HepG2 (cell line): Measurements from ENCODE around the gene NR2F1-AS1. TPM values are rescaled to one million over a fixed set of nuclear protein-coding genes. Genes with fewer than 3 reads are reported as not detected.

ENCODE experiments used
- ATAC-seq: fragments of 200-7000 bp; cut with Tn5 transposase; 3 replicates; pipeline ENCODE4 v1.9.1; 2020; ENCODE audit warnings: mild to moderate bottlenecking, moderate library complexity
- BruUV-seq: library from RNA; stranded (reverse); fragments of 400-500 nt; replicated peaks from 2 replicates; lab custom pipeline; 2021; lab: Mats Ljungman, UMichigan
- CTCF ChIA-PET: fragments of 300-600 bp; formaldehyde crosslinking; extraction: SDS; loops from one replicate; lab custom pipeline; 2021; ENCODE audit warnings: low total read pairs, inconsistent platforms, low intra/inter-chr PET ratio; lab: Yijun Ruan, JAX
- POLR2A ChIA-PET: fragments of 350-600 bp; sonication (Branson Sonifier 250); formaldehyde crosslinking; loops from one replicate; lab custom pipeline; 2020; ENCODE audit warnings: antibody characterized with exemption, inconsistent platforms; lab: Yijun Ruan, JAX
- DNase-seq: peaks from one replicate; pipeline ENCODE4 v3.0.0-alpha.2; 2015; ENCODE audit warnings: low spot score
- FAIRE-seq: peaks from 3 replicates; lab custom pipeline; 2011; peaks lifted over from hg19 to GRCh38; lab: Jason Lieb, UNC
- H2AFZ ChIP-seq: one replicate; pipeline ENCODE4 v1.6.1; 2011; ENCODE audit warnings: low read length, inconsistent platforms
- H3K27ac ChIP-seq: fragments of 300-600 bp; 3 replicates; pipeline ENCODE4 v1.8.0; 2011; ENCODE audit warnings: mixed run types, mild to moderate bottlenecking, mixed read lengths, low read length, inconsistent platforms; ENCODE audit not compliant: insufficient read depth; ENCODE audit errors: extremely low read length
- H3K27me3 ChIP-seq, 2 experiments: fragments of 200-600 bp in 1 of 2; 2 replicates in 1 of 2; 3 replicates in 1 of 2; pipeline versions ENCODE4 v1.6.0 to v1.8.0; 2011; ENCODE audit warnings: low read length in 2 of 2, mild to moderate bottlenecking in 2 of 2, moderate library complexity in 2 of 2, inconsistent platforms in 1 of 2; ENCODE audit not compliant: insufficient read depth in 2 of 2, control insufficient read depth in 1 of 2
- H3K36me3 ChIP-seq, 2 experiments: fragments of 200-600 bp in 1 of 2; replicated peaks in 1 of 2; 2 replicates in 1 of 2; 3 replicates in 1 of 2; pipeline versions ENCODE4 v1.5.1 to v1.8.0; 2011; ENCODE audit warnings: low read length in 2 of 2, inconsistent platforms in 1 of 2; ENCODE audit not compliant: insufficient read depth in 2 of 2, control insufficient read depth in 1 of 2
- H3K4me1 ChIP-seq: 2 replicates; pipeline ENCODE4 v1.5.1; 2012; ENCODE audit warnings: low read length, inconsistent platforms; ENCODE audit not compliant: insufficient read depth
- H3K4me2 ChIP-seq: 2 replicates; pipeline ENCODE4 v1.6.0; 2011; ENCODE audit warnings: low read depth, low read length, inconsistent platforms
- H3K4me3 ChIP-seq, 3 experiments: fragments of 200-600 bp in 1 of 3; sonication (generic), shearing (Covaris generic) in 1 of 3; replicated peaks in 1 of 3; 2 replicates each; pipeline ENCODE4 v1.5.1; 2011 to 2016; ENCODE audit warnings: low read length in 3 of 3, inconsistent platforms in 2 of 3, low read depth in 2 of 3, mild to moderate bottlenecking in 2 of 3, control low read depth in 1 of 3, mixed read lengths in 1 of 3; ENCODE audit not compliant: insufficient read depth in 1 of 3
- H3K79me2 ChIP-seq: one replicate; pipeline ENCODE4 v1.6.1; 2011; ENCODE audit warnings: low read length, inconsistent platforms; ENCODE audit not compliant: insufficient read depth
- H3K9ac ChIP-seq: 2 replicates; pipeline ENCODE4 v1.6.0; 2011; ENCODE audit warnings: mild to moderate bottlenecking, low read depth, low read length, inconsistent platforms; ENCODE audit not compliant: insufficient read depth
- H3K9me3 ChIP-seq: 2 replicates; pipeline ENCODE4 v1.5.1; 2012; ENCODE audit warnings: mild to moderate bottlenecking, low read length
- H4K20me1 ChIP-seq: 2 replicates; pipeline ENCODE4 v1.6.0; 2011; ENCODE audit warnings: inconsistent platforms, mild to moderate bottlenecking, low read length, moderate library complexity; ENCODE audit not compliant: insufficient read depth
- DMAP1 ChIP-seq: IDR thresholded peaks from 2 replicates; pipeline ENCODE4 v1.6.1; 2016
- ELF1 ChIP-seq: sonication (generic); formaldehyde crosslinking; IDR thresholded peaks from 2 replicates; pipeline ENCODE4 v1.4.0; 2020; ENCODE audit warnings: missing genetic modification reagents
- GPN1 ChIP-seq: sonication (generic); formaldehyde crosslinking; IDR thresholded peaks from 2 replicates; pipeline ENCODE4 v1.5.1; 2020; ENCODE audit warnings: missing genetic modification reagents, borderline replicate concordance
- LCORL ChIP-seq, 2 experiments: fragments of 450-650 bp in 1 of 2; sonication (generic) in 1 of 2; formaldehyde crosslinking in 1 of 2; IDR thresholded peaks; 2 replicates each; pipeline versions ENCODE4 v1.5.0 to v1.6.1; 2017 to 2020; ENCODE audit warnings: antibody characterized with exemption in 1 of 2, missing genetic modification reagents in 1 of 2
- MTA1 ChIP-seq: sonication (generic); formaldehyde crosslinking; IDR thresholded peaks from 2 replicates; pipeline ENCODE4 v1.4.0; 2020; ENCODE audit warnings: missing genetic modification reagents, mild to moderate bottlenecking, borderline replicate concordance
- SAFB2 ChIP-seq: sonication (generic); formaldehyde crosslinking; IDR thresholded peaks from 2 replicates; pipeline ENCODE4 v1.5.1; 2020; ENCODE audit warnings: missing genetic modification reagents, low read depth, mild to moderate bottlenecking, borderline replicate concordance
- SATB2 ChIP-seq: sonication (generic); formaldehyde crosslinking; IDR thresholded peaks from 2 replicates; pipeline ENCODE4 v1.5.0; 2020; ENCODE audit warnings: missing genetic modification reagents
- TEAD3 ChIP-seq: optimal IDR thresholded peaks from 2 replicates; pipeline ENCODE3; 2016; ENCODE audit warnings: borderline replicate concordance
- ZFP36L2 ChIP-seq: sonication (generic); formaldehyde crosslinking; IDR thresholded peaks from 2 replicates; pipeline ENCODE4 v1.4.0; 2020; ENCODE audit warnings: missing genetic modification reagents
- ZNF101 ChIP-seq: sonication (generic); formaldehyde crosslinking; IDR thresholded peaks from 2 replicates; pipeline ENCODE4 v1.4.0; 2020; ENCODE audit warnings: mild to moderate bottlenecking, low read depth, missing genetic modification reagents, borderline replicate concordance
- ZNF281 ChIP-seq: sonication (generic); formaldehyde crosslinking; IDR thresholded peaks from 2 replicates; pipeline ENCODE4 v1.4.0; 2020; ENCODE audit warnings: missing genetic modification reagents, borderline replicate concordance
- ZNF850 ChIP-seq: sonication (generic); formaldehyde crosslinking; conservative IDR thresholded peaks from 2 replicates; pipeline ENCODE4 v1.9.0; 2021; ENCODE audit warnings: mild to moderate bottlenecking, missing genetic modification reagents
- ZSCAN22 ChIP-seq: sonication (generic); formaldehyde crosslinking; IDR thresholded peaks from 2 replicates; pipeline ENCODE4 v1.4.0; 2020; ENCODE audit warnings: mild to moderate bottlenecking, missing genetic modification reagents
- ZXDC ChIP-seq: sonication (generic); formaldehyde crosslinking; IDR thresholded peaks from 2 replicates; pipeline ENCODE4 v1.5.0; 2020; ENCODE audit warnings: mild to moderate bottlenecking, missing genetic modification reagents
- WGBS: methylation state at CpG from one replicate; pipeline ENCODE4 v1.1.6; 2017; ENCODE audit warnings: low lambda C conversion rate; 5-methylcytosine and 5-hydroxymethylcytosine counted together
- in situ Hi-C: cut with HindIII; loops from 2 replicates; pipeline ENCODE4 v1.10.0; 2017; ENCODE audit warnings: low pct_unique_long_range_greater_than_20kb; ENCODE audit not compliant: extremely low pct_ligation_motif_present
- intact Hi-C: fragments of 100-400 bp; cut with micrococcal nuclease; formaldehyde crosslinking; loops from one replicate; pipeline ENCODE4 v1.10.0; 2022; ENCODE audit not compliant: unreplicated experiment
- polyA plus RNA-seq, 8 experiments: library from polyadenylated mRNA; depleted of rRNA in 3 of 8; stranded (reverse) in 7 of 8; unstranded in 1 of 8; fragments of >200 nt; fragmentation: Illumina TruSeq in 4 of 8; extraction: Trizol in 4 of 8; gene quantifications; 2 replicates each; pipeline versions ENCODE4 v1.2.1 to v1.2.3, GENCODE V29; 2011 to 2016; ENCODE audit warnings: low read depth in 4 of 8, missing spikeins in 1 of 8, mixed read lengths in 1 of 8; ENCODE audit not compliant: insufficient read depth in 1 of 8
- total RNA-seq, 5 experiments: library from RNA; depleted of rRNA; stranded (reverse); fragments of >200 nt; fragmentation: Illumina TruSeq; extraction: Trizol; gene quantifications; 2 replicates each; pipeline ENCODE4 v1.2.3, GENCODE V29; 2016; ENCODE audit warnings: low read depth in 1 of 5
- TF ChIP-seq, protein P1 (sequence below): IDR thresholded peaks from 2 replicates; pipeline ENCODE4 v1.6.1; 2012; ENCODE audit warnings: inconsistent platforms

Gene NR2F1-AS1
- total and polyA plus RNA-seq, 2 of the 13 experiments (the other 11 are each of a cell fraction or from before 2014, with no cell fraction given), result 2.8 TPM

DNA sequence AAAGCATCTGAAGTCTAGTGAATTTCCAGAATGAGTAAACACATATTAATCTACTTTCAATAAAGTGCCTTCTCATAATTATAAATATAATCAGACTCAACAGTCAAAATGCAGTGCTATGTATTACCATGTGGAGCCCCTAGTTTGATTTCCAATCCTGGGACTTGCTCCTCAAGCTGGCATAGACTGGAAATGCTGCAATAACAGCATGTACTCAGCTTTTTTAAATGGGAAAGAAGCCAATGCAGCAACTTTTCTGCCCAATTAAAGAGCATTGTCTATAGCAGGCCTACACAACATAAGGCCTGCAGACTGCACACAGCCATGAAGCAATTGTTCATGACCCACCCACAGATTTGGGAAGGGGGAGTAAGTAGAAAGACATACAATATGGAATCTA lies 103.2 kb downstream of the NR2F1-AS1 start:
- intact Hi-C loops, result no loop called here
- H2AFZ ChIP-seq, result no peak overlapping the region
- no peaks in the 10 kb centered on the region for H3K79me2 ChIP-seq
- ATAC-seq, result no peak
- no peak overlapping the region for H3K4me2 ChIP-seq
- no peak for FAIRE-seq
- no TSS peak for BruUV-seq
- H3K9ac ChIP-seq, result no peak overlapping the region
- 0 out of 2 replicates have a peak, but pooled peaks cover 3% of the 10 kb centered on the region for H3K9me3 ChIP-seq
- no peaks in the 10 kb centered on the region for H3K4me1 ChIP-seq
- CTCF ChIA-PET, result no interaction called here
- no peak for TF ChIP-seq SAFB2 (CRISPR knock-in tag)
- no peak for TF ChIP-seq SATB2 (CRISPR knock-in tag)
- no peak for TF ChIP-seq DMAP1 (CRISPR knock-in tag)
- no peak for TF ChIP-seq ZNF101 (CRISPR knock-in tag)
- TF ChIP-seq LCORL (IDR thresholded peaks at IDR 0.05), result no peak
- no peak for TF ChIP-seq LCORL (CRISPR knock-in tag; IDR thresholded peaks at IDR 0.05)
- TF ChIP-seq GPN1, result no peak
- no peak for TF ChIP-seq ZFP36L2 (CRISPR knock-in tag)
- no peak for TF ChIP-seq ZSCAN22
- no peak for TF ChIP-seq MTA1
- TF ChIP-seq, all 625 proteins: peak for 0
- Histone ChIP-seq H3K27me3 (no peaks in the 10 kb centered on the region), H3K27ac (no peak overlapping the region), H4K20me1 (no peaks in the 10 kb centered on the region), H3K4me3 (no peak overlapping the region), H3K36me3 (no peaks in the 10 kb centered on the region)
- in situ Hi-C loops, result no loop called here
- DNase-seq, result no peak
- POLR2A ChIA-PET, result no interaction called here

DNA sequence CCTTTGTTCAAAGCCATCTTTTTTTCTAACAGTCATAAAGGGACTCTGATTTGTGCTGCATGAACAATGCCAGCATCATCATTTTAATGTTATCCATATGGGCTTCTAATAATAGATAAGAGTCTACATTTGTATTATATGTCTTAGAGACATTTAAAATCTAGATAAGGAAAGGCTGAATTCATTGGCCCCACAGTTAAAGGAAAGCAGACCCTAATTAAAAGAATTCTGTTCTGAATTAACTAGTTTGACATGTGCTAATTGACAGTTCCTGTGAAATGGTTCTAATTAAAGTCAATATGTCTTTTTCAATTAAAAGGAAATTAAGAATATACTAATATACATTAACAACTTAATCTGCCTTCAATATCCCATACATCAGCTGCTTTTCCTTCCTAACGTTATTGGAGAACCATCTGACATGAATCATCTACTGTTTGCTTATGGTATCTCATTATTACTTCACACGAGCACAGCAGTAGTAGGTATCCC lies 104.7 kb downstream of the NR2F1-AS1 start:
- no peaks in the 10 kb centered on the region for H3K79me2 ChIP-seq
- POLR2A ChIA-PET, result no interaction called here
- no TSS peak for BruUV-seq
- TF ChIP-seq ZNF850 (CRISPR knock-in tag) (no peak), ZNF281 (CRISPR knock-in tag) (no peak), TEAD3 (CRISPR knock-in tag) (no peak), ZXDC (CRISPR knock-in tag) (no peak), ELF1 (CRISPR knock-in tag) (no peak)
- TF ChIP-seq, protein P1, sequence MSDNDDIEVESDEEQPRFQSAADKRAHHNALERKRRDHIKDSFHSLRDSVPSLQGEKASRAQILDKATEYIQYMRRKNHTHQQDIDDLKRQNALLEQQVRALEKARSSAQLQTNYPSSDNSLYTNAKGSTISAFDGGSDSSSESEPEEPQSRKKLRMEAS, result no peak

More for the DNA sequence above, 104.7 kb downstream of the NR2F1-AS1 start:
- no peak overlapping the region for H3K27ac ChIP-seq
- intact Hi-C loops, result no loop called here
- CTCF ChIA-PET, result no interaction called here
- no peak overlapping the region for H3K4me2 ChIP-seq
- H3K4me1 ChIP-seq, result no peaks in the 10 kb centered on the region
- ATAC-seq, result no peak
- in situ Hi-C loops, result no loop called here
- H3K36me3 ChIP-seq, result no peaks in the 10 kb centered on the region
- DNase-seq, result no peak
- no peak for FAIRE-seq
- no peak overlapping the region for H3K4me3 ChIP-seq
- H3K9me3 ChIP-seq, result 0 out of 2 replicates have a peak, but pooled peaks cover 3% of the 10 kb centered on the region
- WGBS, result 19% methylated on average over 2 of the region's 2 CpGs
- H3K27me3 ChIP-seq, result no peaks in the 10 kb centered on the region
- H3K9ac ChIP-seq, result no peak overlapping the region
- H2AFZ ChIP-seq, result no peak overlapping the region
- no peaks in the 10 kb centered on the region for H4K20me1 ChIP-seq
